ENCODE data around the gene ZDHHC17. TPM values are rescaled to one million over a fixed set of nuclear protein-coding genes. Genes with fewer than 3 reads are reported as not detected.
A peak's percentile ranks its signal among the peaks of the same experiment; 100 is the strongest.
"Not testable (repeated sequence)": the region's sequence is repeated elsewhere in the genome, so short reads cannot be mapped to it uniquely, and the experiment has no call there.

ZDHHC17 gene
- total RNA-seq = 75.5 TPM

GRCh38 chr12:76763746-76764675, at the start of gene ZDHHC17:
ZDHHC17 (plus strand) TSS chr12:76764115; CDS start chr12:76764237, 122 bp downstream.
- peaks cover 41% of the 10 kb centered on the region for H3K4me1 ChIP-seq (ENCODE audit: insufficient read depth, low read length)
- peak within 1 kb of the TSS; percentile 66 for H3K4me3 ChIP-seq (ENCODE audit: low read length)
- H3K9me3 ChIP-seq (ENCODE audit: low read depth, low read length) = no peaks in the 10 kb centered on the region
- H3K27me3 ChIP-seq (ENCODE audit: insufficient read depth, low read length) = no peaks in the 10 kb centered on the region

- Histone ChIP-seq H3K27me3 (ENCODE audit: insufficient read depth, low read length) (no peaks in the 10 kb centered on the region), H3K4me3 (ENCODE audit: low read length) (no peak overlapping the region), H3K4me1 (ENCODE audit: insufficient read depth, low read length) (no peaks in the 10 kb centered on the region), H3K9me3 (ENCODE audit: low read depth, low read length) (no peaks in the 10 kb centered on the region)
These were observed 49.5 kb upstream of the ZDHHC17 start for GRCh38 chr12:76714415-76714814.

- H3K9me3 ChIP-seq (ENCODE audit: low read depth, low read length) = no peaks in the 10 kb centered on the region
- no peaks in the 10 kb centered on the region for H3K27me3 ChIP-seq (ENCODE audit: insufficient read depth, low read length)
- H3K4me3 ChIP-seq (ENCODE audit: low read length) = no peak overlapping the region
- no peaks in the 10 kb centered on the region for H3K4me1 ChIP-seq (ENCODE audit: insufficient read depth, low read length)
These were observed 49.1 kb upstream of the ZDHHC17 start for GRCh38 chr12:76714861-76715260.

GRCh38 chr12:76715332-76715731, 48.6 kb upstream of the ZDHHC17 start:
- Histone ChIP-seq H3K27me3 (ENCODE audit: insufficient read depth, low read length) (no peaks in the 10 kb centered on the region), H3K9me3 (ENCODE audit: low read depth, low read length) (no peaks in the 10 kb centered on the region)

GRCh38 chr12:76717314-76717713, 46.6 kb upstream of the ZDHHC17 start:
- no peaks in the 10 kb centered on the region for H3K27me3 ChIP-seq (ENCODE audit: insufficient read depth, low read length)
- H3K4me1 ChIP-seq (ENCODE audit: insufficient read depth, low read length) = no peaks in the 10 kb centered on the region
- no peaks in the 10 kb centered on the region for H3K9me3 ChIP-seq (ENCODE audit: low read depth, low read length)
- H3K4me3 ChIP-seq (ENCODE audit: low read length) = no peak overlapping the region

More at GRCh38 chr12:76715332-76715731, 48.6 kb upstream of the ZDHHC17 start:
- no peaks in the 10 kb centered on the region for H3K4me1 ChIP-seq (ENCODE audit: insufficient read depth, low read length)
- H3K4me3 ChIP-seq (ENCODE audit: low read length) = no peak overlapping the region

- Histone ChIP-seq H3K27me3 (ENCODE audit: insufficient read depth, low read length) (no peaks in the 10 kb centered on the region), H3K4me1 (ENCODE audit: insufficient read depth, low read length) (no peaks in the 10 kb centered on the region), H3K9me3 (ENCODE audit: low read depth, low read length) (no peaks in the 10 kb centered on the region), H3K4me3 (ENCODE audit: low read length) (no peak overlapping the region)
These were observed 44.5 kb upstream of the ZDHHC17 start for GRCh38 chr12:76719171-76720041.

GRCh38 chr12:76720068-76720467, 43.8 kb upstream of the ZDHHC17 start:
- Histone ChIP-seq H3K27me3 (ENCODE audit: insufficient read depth, low read length) (no peaks in the 10 kb centered on the region), H3K4me3 (ENCODE audit: low read length) (no peak overlapping the region), H3K9me3 (ENCODE audit: low read depth, low read length) (no peaks in the 10 kb centered on the region), H3K4me1 (ENCODE audit: insufficient read depth, low read length) (no peaks in the 10 kb centered on the region)

GRCh38 chr12:76726626-76727025, 37.3 kb upstream of the ZDHHC17 start:
- no peaks in the 10 kb centered on the region for H3K27me3 ChIP-seq (ENCODE audit: insufficient read depth, low read length)
- H3K9me3 ChIP-seq (ENCODE audit: low read depth, low read length) = no peaks in the 10 kb centered on the region
- H3K4me3 ChIP-seq (ENCODE audit: low read length) = no peak overlapping the region

GRCh38 chr12:76732188-76732587, 31.7 kb upstream of the ZDHHC17 start:
- not testable (repeated sequence) for H3K27me3 ChIP-seq (ENCODE audit: insufficient read depth, low read length); H3K9me3 ChIP-seq (ENCODE audit: low read depth, low read length); H3K4me1 ChIP-seq (ENCODE audit: insufficient read depth, low read length)

More at GRCh38 chr12:76726626-76727025, 37.3 kb upstream of the ZDHHC17 start:
- H3K4me1 ChIP-seq (ENCODE audit: insufficient read depth, low read length) = no peaks in the 10 kb centered on the region

GRCh38 chr12:76737689-76738088, 26.2 kb upstream of the ZDHHC17 start:
- H3K9me3 ChIP-seq (ENCODE audit: low read depth, low read length); H3K4me1 ChIP-seq (ENCODE audit: insufficient read depth, low read length); H3K4me3 ChIP-seq (ENCODE audit: low read length): not testable (repeated sequence)

More at GRCh38 chr12:76732188-76732587, 31.7 kb upstream of the ZDHHC17 start:
- not testable (repeated sequence) for H3K4me3 ChIP-seq (ENCODE audit: low read length)

GRCh38 chr12:76738824-76739579, 24.9 kb upstream of the ZDHHC17 start:
- no peaks in the 10 kb centered on the region for H3K9me3 ChIP-seq (ENCODE audit: low read depth, low read length)
- H3K4me1 ChIP-seq (ENCODE audit: insufficient read depth, low read length) = no peaks in the 10 kb centered on the region
- no peaks in the 10 kb centered on the region for H3K27me3 ChIP-seq (ENCODE audit: insufficient read depth, low read length)

More at GRCh38 chr12:76737689-76738088, 26.2 kb upstream of the ZDHHC17 start:
- H3K27me3 ChIP-seq (ENCODE audit: insufficient read depth, low read length) = not testable (repeated sequence)

GRCh38 chr12:76739896-76740295, 24.0 kb upstream of the ZDHHC17 start:
- no peaks in the 10 kb centered on the region for H3K9me3 ChIP-seq (ENCODE audit: low read depth, low read length)
- no peaks in the 10 kb centered on the region for H3K4me1 ChIP-seq (ENCODE audit: insufficient read depth, low read length)
- no peak overlapping the region for H3K4me3 ChIP-seq (ENCODE audit: low read length)
- no peaks in the 10 kb centered on the region for H3K27me3 ChIP-seq (ENCODE audit: insufficient read depth, low read length)

More at GRCh38 chr12:76738824-76739579, 24.9 kb upstream of the ZDHHC17 start:
- H3K4me3 ChIP-seq (ENCODE audit: low read length) = no peak overlapping the region

GRCh38 chr12:76740501-76740900, 23.4 kb upstream of the ZDHHC17 start:
- H3K4me1 ChIP-seq (ENCODE audit: insufficient read depth, low read length) = no peaks in the 10 kb centered on the region
- no peaks in the 10 kb centered on the region for H3K9me3 ChIP-seq (ENCODE audit: low read depth, low read length)
- no peaks in the 10 kb centered on the region for H3K27me3 ChIP-seq (ENCODE audit: insufficient read depth, low read length)
- H3K4me3 ChIP-seq (ENCODE audit: low read length) = no peak overlapping the region

GRCh38 chr12:76745343-76745742, 18.6 kb upstream of the ZDHHC17 start:
- Histone ChIP-seq H3K4me3 (ENCODE audit: low read length) (no peak overlapping the region), H3K4me1 (ENCODE audit: insufficient read depth, low read length) (peaks cover 19% of the 10 kb centered on the region), H3K27me3 (ENCODE audit: insufficient read depth, low read length) (no peaks in the 10 kb centered on the region)

More at GRCh38 chr12:76745343-76745742, 18.6 kb upstream of the ZDHHC17 start:
- H3K9me3 ChIP-seq (ENCODE audit: low read depth, low read length) = no peaks in the 10 kb centered on the region
